Glomerular visceral epithelial cell (primary cell): ENCODE measurements around the gene AXIN1.

Source experiments
- DNase-seq: peaks from one replicate; pipeline ENCODE4 v3.0.0-alpha.2; 2016; ENCODE audit errors: extremely low spot score

AXIN1 gene

DNA sequence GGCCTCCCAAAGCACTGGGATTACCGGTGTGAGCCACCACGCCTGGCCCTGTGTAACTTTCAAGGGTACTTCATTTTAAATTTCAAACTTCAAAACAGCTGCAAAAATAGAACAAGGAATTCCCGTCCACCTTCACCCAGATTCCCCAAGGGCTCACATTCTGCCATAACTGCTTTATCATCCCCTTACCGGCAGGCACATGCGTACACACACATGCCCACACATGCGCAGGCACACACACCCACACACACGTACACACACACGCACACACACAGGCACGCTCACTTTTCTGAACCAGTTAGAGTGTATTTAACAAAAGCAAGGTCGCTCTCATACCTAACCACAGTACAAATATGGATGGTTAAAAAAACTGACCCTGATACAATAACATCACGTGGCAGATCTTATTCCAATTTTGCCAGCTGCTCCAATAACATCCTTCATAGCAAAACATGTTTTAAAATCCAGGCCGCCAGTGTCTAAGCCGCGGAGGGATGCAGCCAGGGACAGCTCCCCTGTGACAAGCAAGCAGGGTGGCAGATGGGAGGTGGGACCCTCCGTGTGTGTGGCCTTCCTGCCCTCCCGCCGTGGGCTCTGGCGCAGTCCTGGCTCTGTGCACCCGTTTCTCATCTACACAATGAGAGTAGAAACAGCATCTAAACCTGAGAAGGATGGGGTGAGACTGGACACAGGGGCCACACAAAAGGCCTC, 46.5 kb downstream of the AXIN1 start:
- no peak for DNase-seq

GRCh38 chr16:303760-304505, 48.6 kb downstream of the AXIN1 start:
- no peak for DNase-seq

DNA sequence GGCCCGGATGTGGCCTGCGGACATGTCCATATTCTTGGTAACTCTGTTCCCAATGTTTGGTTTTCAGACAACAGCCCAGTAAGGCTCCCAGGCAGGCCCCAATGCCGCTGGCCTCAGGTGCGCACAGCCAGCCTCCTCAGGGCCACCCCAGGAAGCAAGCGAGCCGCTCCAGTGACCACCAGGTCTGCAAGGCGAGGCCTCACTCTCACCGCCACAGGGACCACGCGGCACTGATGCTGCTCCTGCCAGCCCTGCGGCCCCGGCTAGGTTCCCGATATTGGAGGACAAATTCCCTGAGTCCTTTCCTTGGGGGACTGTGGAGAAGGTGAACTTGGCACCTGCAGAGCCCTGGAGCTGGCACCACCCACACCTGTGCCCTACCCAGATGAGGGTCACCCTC, 50.6 kb downstream of the AXIN1 start:
- no peak for DNase-seq

- DNase-seq = no peak
Measured at GRCh38 chr16:301235-301634, 51.3 kb downstream of the AXIN1 start.

- no peak for DNase-seq
Measured at GRCh38 chr16:297832-298231, 54.7 kb downstream of the AXIN1 start.

GRCh38 chr16:296806-297510, 55.6 kb downstream of the AXIN1 start:
- DNase-seq = no peak

- no peak for DNase-seq
Measured at GRCh38 chr16:296276-296675, 56.2 kb downstream of the AXIN1 start.

DNA sequence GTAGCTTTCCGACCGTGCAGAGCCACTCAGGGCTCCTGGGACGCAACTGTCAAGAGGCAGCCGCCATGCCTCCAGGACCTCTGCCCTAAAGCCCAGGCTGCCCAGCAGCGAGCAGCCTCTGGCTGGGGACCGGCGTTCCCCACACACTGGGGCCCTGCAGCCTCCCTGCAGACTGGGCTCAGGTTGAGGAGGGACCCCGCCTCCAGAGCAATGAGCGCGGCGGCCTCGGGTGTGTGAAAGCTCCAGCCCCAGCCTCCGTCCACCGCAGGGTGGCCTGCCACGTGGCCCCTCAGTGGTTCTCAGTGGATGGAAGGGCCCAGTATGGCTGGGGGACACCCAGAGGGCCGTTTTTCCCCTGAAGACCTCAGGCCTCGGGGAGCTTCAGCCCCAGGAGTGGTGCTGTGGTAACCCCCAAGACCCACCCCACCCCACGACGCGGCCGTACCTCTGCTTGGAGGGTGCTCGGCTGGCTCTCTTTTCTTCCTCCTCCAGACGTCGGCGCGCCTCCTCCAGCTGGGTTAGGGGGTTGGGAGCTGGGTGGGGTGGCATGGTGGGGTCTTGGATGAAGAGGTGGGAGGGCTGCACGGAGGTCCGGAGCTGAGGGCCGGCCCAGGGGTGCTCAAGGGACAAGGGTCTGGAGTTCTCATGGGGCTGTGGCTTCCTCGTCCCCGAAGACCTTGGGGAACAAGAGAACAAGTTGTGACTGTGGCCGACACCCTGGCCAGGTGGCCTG, 59.3 kb downstream of the AXIN1 start:
- no peak for DNase-seq

GRCh38 chr16:291539-291938, 61.0 kb downstream of the AXIN1 start:
- no peak for DNase-seq

DNA sequence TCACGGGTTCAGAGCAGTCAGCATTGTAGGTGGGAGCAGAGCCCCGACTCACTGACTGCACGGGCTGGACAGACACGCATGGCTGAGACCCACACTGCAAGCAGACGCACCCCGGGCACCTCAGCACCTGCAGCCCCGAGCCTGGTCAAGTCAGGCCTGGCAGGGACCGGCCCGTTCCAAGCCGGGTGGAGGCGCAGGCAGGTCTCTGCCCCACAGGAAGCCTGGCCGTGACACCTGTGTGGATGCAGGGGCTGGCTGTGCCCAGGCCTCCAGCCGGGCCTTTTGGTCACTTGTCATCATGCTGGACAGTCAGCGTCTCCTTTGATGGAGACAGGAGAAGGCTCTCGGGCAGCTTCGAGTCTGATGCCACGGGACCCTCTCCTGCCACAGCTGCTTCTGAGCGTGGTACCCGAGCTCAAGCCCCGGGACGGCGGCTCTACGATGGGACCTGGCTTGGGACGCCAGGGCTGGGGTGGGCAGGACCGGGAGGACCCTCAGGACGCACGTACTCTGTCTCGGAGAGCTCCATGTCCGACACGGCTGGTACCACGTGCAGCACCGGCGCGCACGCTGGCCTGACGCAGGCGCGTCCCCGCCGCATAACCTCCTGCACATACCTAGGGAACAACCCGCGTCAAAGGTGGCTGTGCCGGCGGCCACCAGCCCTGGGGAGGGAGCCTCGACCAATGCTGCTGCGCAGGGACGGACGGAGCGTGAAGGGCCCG, 61.7 kb downstream of the AXIN1 start:
- DNase-seq = no peak

DNA sequence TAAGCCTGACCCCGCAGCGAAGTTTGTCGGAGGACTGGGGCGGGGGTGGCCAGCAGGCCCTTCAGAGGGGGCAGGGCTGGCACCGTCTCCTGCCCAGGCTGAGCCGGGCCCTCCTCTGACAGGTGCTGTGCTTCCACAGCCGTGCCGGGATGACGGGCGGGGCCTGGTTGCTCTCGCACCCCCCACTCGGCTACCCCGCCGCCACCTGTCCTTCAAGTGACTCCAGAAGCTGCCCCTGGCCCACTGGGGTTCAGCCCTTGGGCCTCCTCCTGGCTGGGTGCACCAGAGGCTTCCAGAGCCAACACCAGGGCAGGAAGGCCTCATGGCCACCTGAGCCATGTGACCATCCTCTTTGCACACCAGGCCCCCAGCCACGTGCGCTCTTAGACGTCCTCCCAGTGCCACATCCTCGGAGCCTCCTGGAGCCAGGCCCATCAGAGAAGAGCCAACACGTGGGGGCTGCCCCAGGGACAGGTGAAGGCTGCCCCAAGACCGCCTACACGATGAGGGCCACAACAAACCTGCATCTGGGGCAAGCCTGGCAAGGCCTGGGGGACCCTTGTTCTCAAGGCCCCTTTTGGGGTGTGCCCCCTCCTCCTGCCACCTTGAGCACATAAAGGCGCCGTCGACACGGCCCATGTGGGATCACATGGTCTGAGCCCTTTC, 62.4 kb downstream of the AXIN1 start:
- DNase-seq = no peak

DNA sequence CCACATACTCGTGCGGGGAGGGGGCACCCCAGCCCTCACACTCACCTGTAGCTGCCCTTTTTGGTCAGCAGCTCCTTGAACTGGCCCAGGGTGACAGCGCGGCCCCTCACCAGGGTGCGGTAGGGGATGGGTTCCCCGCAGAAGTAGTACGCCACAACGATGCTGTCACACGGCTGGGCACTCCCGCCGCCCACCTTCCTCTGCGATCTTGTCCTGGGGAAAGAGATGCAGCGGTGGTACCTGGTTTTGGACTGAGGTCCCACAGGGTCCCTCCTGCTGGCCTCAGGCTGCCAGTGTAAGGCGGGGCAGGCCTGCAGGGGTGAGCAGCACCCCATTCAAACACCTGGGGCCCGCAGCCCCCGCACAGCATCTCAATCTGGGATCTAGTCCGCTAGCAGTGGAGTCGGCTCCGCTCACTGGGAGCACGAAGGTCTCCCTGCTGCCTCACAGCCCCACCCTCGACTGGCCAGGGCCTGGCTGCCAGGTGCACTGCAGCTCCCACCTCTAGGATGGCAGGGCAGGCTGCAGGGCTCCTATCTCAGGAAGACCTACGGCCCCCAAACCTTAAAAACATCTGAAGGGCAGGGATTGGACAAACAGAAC, 63.0 kb downstream of the AXIN1 start:
- DNase-seq = no peak

DNA sequence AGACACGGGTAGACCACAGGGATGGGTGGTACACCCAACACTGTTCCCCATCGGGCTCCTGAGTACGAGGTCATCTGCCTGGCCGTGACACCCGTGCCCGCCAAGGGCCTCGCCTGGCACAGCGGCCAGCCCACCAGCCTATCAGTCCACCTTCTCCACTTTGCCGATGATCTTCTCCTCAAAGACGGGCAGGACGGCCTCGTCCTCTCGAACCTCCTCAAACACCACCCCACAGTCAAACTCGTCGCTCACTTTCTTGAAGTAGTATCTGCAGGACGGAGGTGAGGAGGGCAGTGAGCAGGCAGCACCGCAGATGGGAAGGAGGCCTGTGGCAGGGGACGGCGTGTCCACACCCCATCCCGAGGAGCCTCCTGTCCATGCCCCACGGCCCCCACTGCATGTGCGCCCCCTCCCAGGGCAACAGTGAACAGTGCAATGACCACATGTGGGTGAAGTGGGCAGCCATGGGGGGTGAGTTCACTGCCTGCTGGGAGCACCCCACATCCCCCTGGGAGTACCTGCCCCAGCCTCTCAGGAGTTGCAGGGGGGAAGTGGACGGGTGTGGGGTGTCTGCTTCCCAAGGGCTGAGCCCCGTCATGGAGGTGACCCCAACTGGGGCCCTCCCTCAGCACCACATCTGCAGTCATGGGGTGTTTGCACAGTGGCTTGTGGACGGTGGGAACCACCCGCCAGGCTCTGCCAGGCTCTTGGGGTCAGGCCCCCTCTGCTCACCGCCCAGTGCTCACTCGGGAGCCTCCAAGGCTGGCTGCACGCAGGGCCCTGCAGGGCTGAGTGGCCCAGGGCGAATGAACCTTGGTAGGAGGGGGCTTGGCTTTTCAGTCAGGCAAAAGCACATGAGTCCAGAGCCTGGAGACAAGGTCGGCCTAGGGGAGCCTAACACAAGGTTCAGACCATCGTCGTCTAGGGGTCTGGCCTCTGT, 64.3 kb downstream of the AXIN1 start:
- DNase-seq = no peak

DNA sequence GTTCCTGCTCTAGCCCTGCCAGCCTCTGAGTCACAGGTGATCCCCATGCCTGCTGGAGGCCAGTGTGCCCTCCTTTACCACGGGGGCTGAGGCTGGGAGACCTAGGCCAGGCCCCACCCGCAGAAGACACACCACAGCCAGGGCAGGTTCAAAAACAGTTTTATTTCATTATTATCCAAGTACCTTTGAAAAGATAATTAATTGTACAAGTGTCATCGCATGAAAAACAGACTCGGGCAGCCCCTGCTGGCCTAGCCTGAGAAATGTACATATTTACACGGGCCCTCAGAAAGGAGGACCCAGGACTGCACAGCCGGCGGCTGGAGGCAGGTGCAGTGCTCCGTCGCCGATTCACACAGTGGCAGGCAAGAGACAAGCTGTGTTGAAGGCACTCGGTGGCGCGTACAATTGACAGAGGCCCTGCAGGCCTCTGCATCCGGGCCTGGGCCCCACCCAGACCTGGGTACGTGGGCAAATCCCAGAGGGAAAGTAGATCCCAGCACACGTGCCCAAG, 65.2 kb downstream of the AXIN1 start:
- no peak for DNase-seq

DNA sequence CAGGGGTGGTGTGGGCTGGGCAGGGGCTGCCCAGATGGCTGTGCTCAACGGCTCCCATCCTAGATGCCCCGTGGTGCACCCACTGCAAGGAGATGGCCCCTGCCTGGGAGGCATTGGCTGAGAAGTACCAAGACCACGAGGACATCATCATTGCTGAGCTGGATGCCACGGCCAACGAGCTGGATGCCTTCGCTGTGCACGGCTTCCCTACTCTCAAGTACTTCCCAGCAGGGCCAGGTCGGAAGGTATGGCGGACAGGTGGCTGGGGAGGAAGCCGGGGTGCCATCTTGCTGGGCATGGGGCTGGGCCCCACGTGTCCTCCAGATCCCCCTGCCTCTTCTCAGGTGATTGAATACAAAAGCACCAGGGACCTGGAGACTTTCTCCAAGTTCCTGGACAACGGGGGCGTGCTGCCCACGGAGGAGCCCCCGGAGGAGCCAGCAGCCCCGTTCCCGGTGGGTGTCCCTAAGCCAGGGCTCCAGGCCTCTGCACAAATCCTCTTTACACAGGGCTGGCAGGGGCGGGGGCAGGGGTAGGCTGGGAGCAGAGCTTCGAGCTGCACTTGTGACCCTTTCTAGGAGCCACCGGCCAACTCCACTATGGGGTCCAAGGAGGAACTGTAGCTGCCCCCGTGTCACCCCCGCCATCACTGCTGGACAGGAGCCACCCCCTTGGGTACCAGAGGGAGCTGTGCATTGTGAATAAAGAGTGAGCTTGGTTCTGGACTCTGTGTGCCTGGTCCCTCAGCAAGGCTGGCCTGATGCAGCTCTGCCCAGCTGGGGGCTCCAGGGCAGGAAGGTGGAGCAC, 65.8 kb downstream of the AXIN1 start:
- DNase-seq = no peak

DNA sequence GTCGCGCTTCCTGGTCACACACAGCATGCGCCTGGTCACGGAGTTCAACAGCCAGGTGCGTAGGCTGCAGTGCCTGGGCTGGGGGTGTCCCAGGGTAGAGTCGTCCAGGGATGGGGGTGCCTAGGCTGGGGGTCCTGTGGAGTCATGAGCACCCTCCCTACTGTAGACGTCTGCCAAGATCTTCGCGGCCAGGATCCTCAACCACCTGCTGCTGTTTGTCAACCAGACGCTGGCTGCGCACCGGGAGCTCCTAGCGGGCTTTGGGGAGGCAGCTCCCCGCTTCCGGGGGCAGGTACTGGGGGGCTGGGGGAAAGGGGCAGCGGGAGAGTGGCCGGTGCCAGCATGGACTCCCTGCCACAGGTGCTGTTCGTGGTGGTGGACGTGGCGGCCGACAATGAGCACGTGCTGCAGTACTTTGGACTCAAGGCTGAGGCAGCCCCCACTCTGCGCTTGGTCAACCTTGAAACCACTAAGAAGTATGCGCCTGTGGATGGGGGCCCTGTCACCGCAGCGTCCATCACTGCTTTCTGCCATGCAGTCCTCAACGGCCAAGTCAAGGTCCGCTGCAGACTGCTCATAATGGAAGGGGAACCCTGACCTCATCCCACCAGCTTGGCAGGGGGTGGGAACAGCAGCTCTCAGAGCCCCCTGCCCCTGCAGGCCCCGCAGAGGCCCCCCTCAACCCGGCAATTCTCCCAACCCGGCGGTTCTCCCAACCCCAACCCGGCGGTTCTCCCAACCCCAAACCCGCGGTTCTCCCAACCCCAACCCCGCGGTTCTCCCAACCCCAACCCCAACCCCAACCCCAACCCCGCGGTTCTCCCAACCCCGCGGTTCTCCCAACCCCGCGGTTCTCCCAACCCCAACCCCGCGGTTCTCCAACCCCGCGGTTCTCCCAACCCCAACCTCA, 67.1 kb downstream of the AXIN1 start:
- DNase-seq = peak; percentile 83
